HEK293 (cell line): Measurements from ENCODE around the gene OGFOD3.

Source experiments
- CTCF ChIA-PET: fragments of 350-600 bp; formaldehyde crosslinking; extraction: SDS; loops from one replicate; lab custom pipeline; 2021; ENCODE audit warnings: antibody characterized with exemption; lab: Yijun Ruan, JAX
- POLR2A ChIA-PET: fragments of 300-600 bp; formaldehyde crosslinking; extraction: SDS; loops from one replicate; lab custom pipeline; 2020; ENCODE audit warnings: antibody characterized with exemption, inconsistent platforms; lab: Yijun Ruan, JAX
- H3K27ac ChIP-seq: fragments of 200-500 bp; sonication (Bioruptor generic); 2 replicates; pipeline ENCODE4 v1.5.1; 2014; ENCODE audit warnings: low read depth, low read length, control low read depth, inconsistent platforms; ENCODE audit errors: extremely low read depth
- H3K36me3 ChIP-seq, 2 experiments: fragments of 200-500 bp in 1 of 2; sonication (Bioruptor generic) in 1 of 2; 1 replicate in 1 of 2; 2 replicates in 1 of 2; pipeline ENCODE4 v1.5.1; 2014 to 2017; ENCODE audit warnings: inconsistent platforms in 2 of 2, low read length in 2 of 2; ENCODE audit not compliant: control insufficient read depth in 2 of 2, insufficient read depth in 1 of 2
- H3K4me1 ChIP-seq: fragments of 200-500 bp; sonication (Bioruptor generic); 2 replicates; pipeline ENCODE4 v1.5.1; 2014; ENCODE audit warnings: mild to moderate bottlenecking, low read length, inconsistent platforms; ENCODE audit not compliant: control insufficient read depth, insufficient read depth
- H3K4me3 ChIP-seq: 2 replicates; pipeline ENCODE4 v1.5.1; 2011; ENCODE audit warnings: low read depth, mild to moderate bottlenecking, control low read depth, low read length, moderate library complexity
- H3K9me3 ChIP-seq: fragments of 200-500 bp; sonication (Bioruptor generic); 2 replicates; pipeline ENCODE4 v1.5.1; 2014; ENCODE audit warnings: low read depth, low read length, inconsistent platforms; ENCODE audit not compliant: control insufficient read depth, insufficient read depth
- SCRT2 ChIP-seq: fragments of 450-650 bp; formaldehyde crosslinking; IDR thresholded peaks from 2 replicates; pipeline ENCODE4 v1.5.1; 2016; ENCODE audit warnings: missing biosample characterization, missing genetic modification characterization
- ZBTB1 ChIP-seq: fragments of 450-650 bp; formaldehyde crosslinking; IDR thresholded peaks from 2 replicates; pipeline ENCODE4 v1.5.1; 2016; ENCODE audit warnings: missing biosample characterization, missing genetic modification characterization
- ZFHX2 ChIP-seq: fragments of 450-650 bp; formaldehyde crosslinking; conservative IDR thresholded peaks from 2 replicates; pipeline ENCODE4 v1.5.1; 2016; ENCODE audit warnings: missing biosample characterization, missing genetic modification characterization
- ZNF10 ChIP-seq: fragments of 450-650 bp; formaldehyde crosslinking; IDR thresholded peaks from 2 replicates; pipeline ENCODE4 v1.5.1; 2017; ENCODE audit warnings: missing biosample characterization, missing genetic modification characterization
- ZNF555 ChIP-seq: fragments of 450-650 bp; formaldehyde crosslinking; conservative IDR thresholded peaks from 2 replicates; pipeline ENCODE4 v1.5.1; 2017; ENCODE audit warnings: missing biosample characterization, mild to moderate bottlenecking, missing genetic modification characterization, inconsistent platforms
- ZNF585B ChIP-seq: fragments of 450-650 bp; formaldehyde crosslinking; IDR thresholded peaks from 2 replicates; pipeline ENCODE4 v1.5.1; 2016; ENCODE audit warnings: missing biosample characterization, missing genetic modification characterization
- ZNF596 ChIP-seq: fragments of 450-650 bp; IDR thresholded peaks from 2 replicates; pipeline ENCODE4 v1.5.0; 2018; ENCODE audit warnings: missing biosample characterization, mild to moderate bottlenecking, missing genetic modification characterization, moderate library complexity
- ZNF610 ChIP-seq: fragments of 450-650 bp; formaldehyde crosslinking; IDR thresholded peaks from 2 replicates; pipeline ENCODE4 v1.5.1; 2016; ENCODE audit warnings: missing biosample characterization, missing genetic modification characterization, borderline replicate concordance
- ZNF654 ChIP-seq: fragments of 450-650 bp; formaldehyde crosslinking; IDR thresholded peaks from 2 replicates; pipeline ENCODE4 v1.5.1; 2016; ENCODE audit warnings: low read depth, missing biosample characterization, missing genetic modification characterization
- TF ChIP-seq, protein P1 (sequence below): fragments of 450-650 bp; formaldehyde crosslinking; IDR thresholded peaks from 2 replicates; pipeline ENCODE4 v1.5.1; 2016; ENCODE audit warnings: missing biosample characterization, missing genetic modification characterization

The OGFOD3 gene

DNA sequence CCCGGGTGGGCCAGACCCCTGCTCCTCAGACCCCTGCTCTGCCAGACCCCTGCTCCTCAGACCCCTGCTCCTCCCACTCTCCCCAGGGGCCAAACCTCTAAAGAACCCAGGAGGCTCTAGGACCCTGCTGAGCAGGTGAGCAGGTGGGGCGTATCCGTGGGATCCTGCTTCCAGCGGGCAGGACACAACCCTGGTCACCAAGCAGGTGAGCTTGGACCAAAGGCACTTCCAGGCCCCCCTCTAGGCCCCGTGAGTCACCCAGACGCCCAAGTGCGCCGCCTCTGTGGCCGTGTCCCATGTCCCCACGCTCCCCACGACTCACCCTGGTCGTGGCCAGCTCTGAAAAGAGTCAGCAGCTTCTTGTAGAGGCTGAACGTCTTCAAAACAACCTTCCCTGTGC is 27.2 kb upstream of the OGFOD3 start:
- Histone ChIP-seq H3K36me3 (peaks cover 0 to 50% of the 10 kb centered on the region in 2 experiments; a peak in 1 of 3 replicates), H3K9me3 (no peaks in the 10 kb centered on the region), H3K4me1 (no peaks in the 10 kb centered on the region), H3K27ac (no peak overlapping the region), H3K4me3 (no peak overlapping the region)
- no peak for TF ChIP-seq ZNF585B (tag by site-specific recombination)
- TF ChIP-seq, protein P1, sequence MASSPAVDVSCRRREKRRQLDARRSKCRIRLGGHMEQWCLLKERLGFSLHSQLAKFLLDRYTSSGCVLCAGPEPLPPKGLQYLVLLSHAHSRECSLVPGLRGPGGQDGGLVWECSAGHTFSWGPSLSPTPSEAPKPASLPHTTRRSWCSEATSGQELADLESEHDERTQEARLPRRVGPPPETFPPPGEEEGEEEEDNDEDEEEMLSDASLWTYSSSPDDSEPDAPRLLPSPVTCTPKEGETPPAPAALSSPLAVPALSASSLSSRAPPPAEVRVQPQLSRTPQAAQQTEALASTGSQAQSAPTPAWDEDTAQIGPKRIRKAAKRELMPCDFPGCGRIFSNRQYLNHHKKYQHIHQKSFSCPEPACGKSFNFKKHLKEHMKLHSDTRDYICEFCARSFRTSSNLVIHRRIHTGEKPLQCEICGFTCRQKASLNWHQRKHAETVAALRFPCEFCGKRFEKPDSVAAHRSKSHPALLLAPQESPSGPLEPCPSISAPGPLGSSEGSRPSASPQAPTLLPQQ (tag by site-specific recombination), result no peak
- no peak for TF ChIP-seq ZNF596 (tag by site-specific recombination)
- POLR2A ChIA-PET, result no interaction called here
- CTCF ChIA-PET, result no interaction called here

DNA sequence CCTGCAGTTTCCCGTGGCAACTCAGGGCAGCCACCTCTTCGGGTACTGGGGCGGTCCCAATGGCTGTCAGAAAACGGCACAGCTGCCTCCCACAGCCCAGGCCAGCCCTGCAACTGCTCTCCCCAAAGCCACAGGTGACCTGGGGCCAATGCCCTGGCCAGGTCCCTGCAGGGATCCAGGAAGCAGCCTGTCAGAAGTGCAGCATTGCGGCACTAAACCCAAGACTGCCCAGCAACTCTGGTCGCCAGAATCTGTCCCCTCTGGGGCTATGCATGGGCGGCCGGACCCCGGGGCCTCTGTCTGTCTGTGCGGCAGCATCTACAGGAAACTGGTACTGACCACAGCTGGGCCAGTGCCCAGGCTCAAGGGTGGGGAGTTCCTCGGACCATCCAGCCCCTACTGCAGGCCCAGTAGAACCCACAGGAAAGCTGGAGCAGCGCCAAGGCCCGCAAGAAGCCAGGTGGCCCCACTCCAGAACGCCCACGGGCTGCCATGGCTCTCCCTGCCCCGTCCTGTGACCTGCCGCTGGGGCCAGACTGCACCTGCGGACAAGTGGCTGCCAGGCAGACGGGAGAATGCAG is 26.6 kb upstream of the OGFOD3 start:
- CTCF ChIA-PET, result no interaction called here
- Histone ChIP-seq H3K4me3 (no peak overlapping the region), H3K27ac (no peak overlapping the region), H3K9me3 (no peaks in the 10 kb centered on the region), H3K4me1 (no peaks in the 10 kb centered on the region), H3K36me3 (peaks cover 0 to 50% of the 10 kb centered on the region in 2 experiments; a peak in 1 of 3 replicates)
- POLR2A ChIA-PET, result no interaction called here
- TF ChIP-seq ZNF10 (tag by site-specific recombination) (no peak), SCRT2 (tag by site-specific recombination) (peak; percentile 59), ZBTB1 (tag by site-specific recombination) (no peak)

DNA sequence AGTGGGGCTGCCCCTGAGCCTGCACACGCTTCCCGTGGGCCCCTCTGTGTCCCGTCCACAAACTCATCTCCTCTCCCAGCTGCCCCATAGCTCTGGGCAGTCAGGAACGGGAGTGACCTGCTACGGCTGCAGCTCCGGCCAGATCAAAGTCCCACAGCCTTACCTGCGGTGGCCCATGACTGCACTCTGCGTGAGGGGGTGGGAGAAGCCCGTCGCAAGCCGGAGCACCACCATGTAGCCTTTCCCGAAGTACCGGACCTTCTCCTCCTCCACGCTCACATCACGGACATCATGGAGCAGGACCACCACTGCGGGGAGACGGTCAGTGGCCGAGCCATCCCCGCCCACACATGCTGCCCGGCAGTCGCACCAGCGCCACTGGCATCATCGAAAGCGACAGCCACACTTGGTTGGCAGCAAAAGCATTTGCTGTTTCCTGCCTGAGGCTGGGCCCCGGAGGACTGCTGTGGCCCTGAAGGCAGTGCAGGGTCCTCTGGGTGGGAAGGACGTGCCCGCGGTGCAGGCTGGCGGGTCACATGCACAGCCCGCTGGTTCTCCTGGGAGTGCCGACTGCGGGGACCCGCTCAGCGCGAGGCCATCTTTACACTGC is 26.0 kb upstream of the OGFOD3 start:
- no peak overlapping the region for H3K4me3 ChIP-seq
- H3K4me1 ChIP-seq, result no peaks in the 10 kb centered on the region
- CTCF ChIA-PET, result no interaction called here
- TF ChIP-seq ZNF654 (no peak), ZNF555 (tag by site-specific recombination) (no peak)
- POLR2A ChIA-PET, result no interaction called here
- peaks cover 0 to 50% of the 10 kb centered on the region in 2 experiments; a peak in 1 of 3 replicates for H3K36me3 ChIP-seq
- no peaks in the 10 kb centered on the region for H3K9me3 ChIP-seq
- H3K27ac ChIP-seq, result no peak overlapping the region

DNA sequence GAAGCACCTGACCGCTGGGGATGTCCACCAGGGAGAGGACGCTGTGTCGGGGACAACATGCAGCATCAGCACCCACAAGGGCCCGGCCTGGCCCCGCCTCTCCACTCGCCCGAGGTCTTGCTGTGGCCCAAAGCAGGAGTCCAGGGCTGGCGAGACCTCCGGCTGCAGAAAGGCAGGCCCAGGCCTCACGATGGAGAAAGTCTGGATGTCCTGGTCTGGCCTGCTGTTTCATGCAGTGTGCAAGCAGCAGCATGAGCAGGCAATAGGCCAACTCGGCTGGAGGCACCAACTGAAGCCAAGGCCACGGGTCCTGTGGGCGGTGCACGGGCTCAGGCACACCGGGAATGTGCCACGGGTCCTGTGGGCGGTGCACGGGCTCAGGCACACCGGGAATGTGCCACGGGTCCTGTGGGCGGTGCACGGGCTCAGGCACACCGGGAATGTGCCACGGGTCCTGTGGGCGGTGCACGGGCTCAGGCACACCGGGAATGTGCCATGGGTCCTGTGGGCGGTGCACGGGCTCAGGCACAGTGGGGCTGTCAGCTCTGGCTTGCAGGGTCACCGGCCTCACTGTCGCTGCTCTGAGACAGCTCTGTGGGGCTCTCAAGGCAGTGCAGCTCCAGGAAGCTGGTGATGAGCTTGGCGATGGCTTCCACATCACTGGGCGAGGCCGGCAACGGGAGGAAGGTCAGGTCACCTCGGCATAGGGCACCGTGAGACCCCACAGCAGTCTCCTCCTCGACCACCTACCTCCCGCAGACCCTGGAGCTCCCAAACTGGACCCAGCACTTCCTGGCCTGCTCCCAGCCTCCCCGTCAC is 25.3 kb upstream of the OGFOD3 start:
- H3K4me3 ChIP-seq, result no peak overlapping the region
- ChIA-PET CTCF (no interaction called here), POLR2A (interaction anchor here (0.8 kb wide), 1 partner anchor 10 kb away, joined by 3 read pairs; no protein-coding TSS in a partner anchor)
- no peaks in the 10 kb centered on the region for H3K4me1 ChIP-seq
- peaks cover 0 to 50% of the 10 kb centered on the region in 2 experiments; a peak in 1 of 3 replicates for H3K36me3 ChIP-seq
- H3K9me3 ChIP-seq, result no peaks in the 10 kb centered on the region
- H3K27ac ChIP-seq, result no peak overlapping the region
- TF ChIP-seq ZNF610 (tag by site-specific recombination) (no peak), ZFHX2 (0 out of 2 replicates have a peak, but pooled peaks have one; percentile 24)
